ENCODE results near the gene KLHDC4.

Gene KLHDC4

DNA sequence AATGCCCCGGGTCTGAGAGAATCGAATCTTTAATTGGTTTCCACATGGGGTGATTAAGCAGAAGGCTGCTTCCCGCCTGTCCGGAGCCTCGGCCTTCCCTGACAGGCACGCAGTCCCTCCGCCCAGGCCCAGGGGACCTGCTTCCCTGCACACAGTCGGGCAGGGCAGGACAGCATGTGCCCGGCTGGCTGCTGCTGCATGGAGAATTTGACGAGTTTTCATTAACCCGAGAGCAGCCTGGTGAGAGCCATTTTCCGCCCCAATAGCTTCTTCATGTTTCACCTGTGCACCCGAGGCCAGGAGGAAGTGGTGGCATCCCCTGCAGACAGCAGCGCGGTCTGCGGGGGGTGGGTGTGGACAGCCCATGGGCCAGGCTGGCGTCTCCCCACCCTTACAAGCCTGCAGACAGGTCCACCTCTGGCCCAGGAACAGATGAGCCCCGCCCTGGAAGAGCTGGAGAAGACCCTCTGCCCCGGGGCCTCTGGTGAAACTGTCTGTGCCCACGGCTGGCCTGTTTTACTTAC lies 67.0 kb downstream of the KLHDC4 start:
- no peak for DNase-seq (ENCODE audit: low read depth)

GRCh38 chr16:87698241-87698640 lies 67.5 kb downstream of the KLHDC4 start:
- DNase-seq (ENCODE audit: low read depth) = no peak

GRCh38 chr16:87697792-87698191 lies 68.0 kb downstream of the KLHDC4 start:
- no peak for DNase-seq (ENCODE audit: low read depth)

DNA sequence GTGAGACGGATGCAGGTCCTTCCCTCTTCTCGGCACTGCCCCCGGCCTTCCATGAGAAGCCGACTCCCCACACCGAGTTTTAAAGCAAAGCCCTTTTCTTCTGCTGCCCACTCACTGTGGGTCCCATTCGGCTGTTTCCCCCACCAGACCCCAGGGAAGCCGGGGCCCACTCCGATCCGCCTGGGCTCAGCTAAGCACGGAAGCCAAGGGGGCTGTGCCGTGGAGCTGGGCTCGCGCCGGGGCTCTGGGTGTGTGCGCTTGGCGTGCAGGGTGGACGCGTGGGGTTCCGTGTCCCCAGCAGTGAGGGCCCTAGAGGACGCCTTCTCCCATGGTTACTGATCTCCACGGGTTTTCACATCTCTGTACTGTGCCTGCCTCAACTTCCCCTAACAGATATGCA lies 68.5 kb downstream of the KLHDC4 start:
- DNase-seq (ENCODE audit: low read depth) = no peak

DNA sequence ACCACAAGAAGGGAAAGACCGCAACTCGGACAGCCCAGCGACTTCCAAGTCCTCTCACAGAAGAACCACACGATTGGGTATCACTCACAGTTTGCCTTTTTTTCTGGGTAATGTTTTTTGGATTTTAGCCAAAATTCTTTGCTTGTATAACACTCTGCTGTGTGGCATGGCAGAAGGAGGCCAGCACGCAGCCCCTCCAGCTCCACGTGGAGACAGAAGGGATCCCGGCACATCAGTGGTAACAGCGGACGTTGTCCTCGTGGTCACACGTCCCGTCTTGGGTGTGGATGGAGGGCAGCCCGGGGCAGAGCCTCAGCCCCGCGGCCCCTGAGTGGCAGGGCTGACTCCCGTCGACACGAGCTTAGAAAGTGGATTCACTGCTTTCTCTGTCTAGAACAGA lies 69.1 kb downstream of the KLHDC4 start:
- DNase-seq (ENCODE audit: low read depth) = no peak

- no peak for DNase-seq (ENCODE audit: low read depth)
These were observed 70.3 kb downstream of the KLHDC4 start for GRCh38 chr16:87695534-87695933.

GRCh38 chr16:87694441-87695125 lies 71.2 kb downstream of the KLHDC4 start:
- DNase-seq (ENCODE audit: low read depth) = no peak

- no peak for DNase-seq (ENCODE audit: low read depth)
These were observed 72.0 kb downstream of the KLHDC4 start for GRCh38 chr16:87693827-87694226.

DNA sequence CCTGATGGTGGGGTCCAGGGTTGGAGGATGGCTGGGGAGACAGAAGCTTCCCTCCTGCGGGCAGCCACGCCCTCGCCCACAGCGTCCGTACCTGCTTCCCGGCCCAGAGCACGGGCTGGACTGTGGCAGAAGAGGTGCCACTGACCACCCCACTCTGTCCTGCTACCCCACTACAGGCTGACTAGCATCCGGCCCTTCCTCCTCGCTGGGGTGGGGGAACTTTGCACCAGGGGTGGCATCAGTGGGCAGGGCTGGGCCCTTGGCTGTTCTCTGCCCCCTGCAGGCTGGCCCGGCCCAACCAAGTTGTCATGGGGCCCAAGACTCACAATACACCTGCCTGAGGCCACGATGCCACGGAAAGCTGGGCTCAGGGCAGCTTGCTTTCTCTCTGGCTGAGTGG lies 73.0 kb downstream of the KLHDC4 start:
- no peak for DNase-seq (ENCODE audit: low read depth)

DNA sequence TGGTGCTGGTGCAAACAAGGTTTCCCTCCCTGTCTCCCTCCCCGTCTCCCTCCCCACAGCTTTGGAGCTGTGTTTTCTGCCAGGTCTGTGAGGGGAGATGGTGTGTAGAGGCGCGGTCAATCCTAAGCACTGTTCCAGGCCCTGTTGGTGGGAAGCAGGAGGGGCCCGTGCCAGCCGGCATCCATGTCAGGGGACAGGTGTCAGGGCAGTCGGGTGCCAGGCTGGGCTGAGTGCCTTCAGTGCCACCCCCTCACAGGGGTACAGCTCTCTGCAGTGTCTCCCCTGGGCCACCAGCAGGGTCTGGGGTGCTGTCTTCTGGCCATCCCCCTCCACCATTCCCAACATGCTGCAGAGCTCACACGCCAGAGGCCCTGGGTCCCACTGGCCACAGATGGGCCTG lies 73.6 kb downstream of the KLHDC4 start:
- no peak for DNase-seq (ENCODE audit: low read depth)

DNA sequence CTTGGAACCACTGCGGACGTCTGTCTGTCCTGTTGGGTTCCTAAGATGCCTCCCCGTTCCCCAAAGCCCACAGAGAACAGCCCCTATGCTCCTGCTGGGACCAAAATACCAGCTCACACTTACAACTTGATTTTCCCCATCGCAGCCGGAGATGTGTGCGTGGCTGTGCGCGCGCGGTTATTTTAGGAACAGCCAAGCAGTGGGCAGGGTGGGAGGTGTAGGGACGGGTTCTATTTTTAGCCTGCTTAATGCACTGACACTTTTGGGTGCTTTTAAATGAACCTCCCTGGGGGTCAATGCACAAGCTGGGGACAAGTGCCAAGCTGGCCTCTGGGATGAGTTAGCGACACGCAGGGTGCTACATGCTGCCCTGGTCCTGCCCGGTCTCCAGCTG lies 74.1 kb downstream of the KLHDC4 start:
- peak; percentile 3 for DNase-seq (ENCODE audit: low read depth)

GRCh38 chr16:87690911-87691685 lies 74.7 kb downstream of the KLHDC4 start:
- no peak for DNase-seq (ENCODE audit: low read depth)

DNA sequence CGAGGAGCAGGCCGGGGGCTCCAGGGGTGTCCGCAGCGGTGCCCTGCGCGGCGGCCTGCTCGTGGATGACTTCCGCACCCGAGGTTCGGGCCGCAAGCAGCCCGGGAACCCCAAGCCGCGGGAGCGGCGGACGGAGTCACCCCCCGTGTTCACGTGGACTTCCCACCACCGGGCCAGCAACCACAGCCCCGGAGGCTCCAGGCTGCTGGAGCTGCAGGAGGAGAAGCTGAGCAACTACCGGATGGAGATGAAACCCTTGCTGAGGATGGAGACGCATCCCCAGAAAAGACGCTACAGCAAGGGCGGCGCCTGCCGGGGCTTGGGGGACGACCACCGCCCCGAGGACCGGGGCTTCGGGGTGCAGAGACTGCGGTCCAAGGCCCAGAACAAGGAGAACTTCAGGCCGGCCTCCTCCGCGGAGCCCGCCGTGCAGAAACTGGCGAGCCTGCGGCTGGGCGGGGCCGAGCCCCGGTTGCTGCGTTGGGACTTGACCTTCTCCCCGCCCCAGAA lies 75.8 kb downstream of the KLHDC4 start:
- no peak for DNase-seq (ENCODE audit: low read depth)

DNA sequence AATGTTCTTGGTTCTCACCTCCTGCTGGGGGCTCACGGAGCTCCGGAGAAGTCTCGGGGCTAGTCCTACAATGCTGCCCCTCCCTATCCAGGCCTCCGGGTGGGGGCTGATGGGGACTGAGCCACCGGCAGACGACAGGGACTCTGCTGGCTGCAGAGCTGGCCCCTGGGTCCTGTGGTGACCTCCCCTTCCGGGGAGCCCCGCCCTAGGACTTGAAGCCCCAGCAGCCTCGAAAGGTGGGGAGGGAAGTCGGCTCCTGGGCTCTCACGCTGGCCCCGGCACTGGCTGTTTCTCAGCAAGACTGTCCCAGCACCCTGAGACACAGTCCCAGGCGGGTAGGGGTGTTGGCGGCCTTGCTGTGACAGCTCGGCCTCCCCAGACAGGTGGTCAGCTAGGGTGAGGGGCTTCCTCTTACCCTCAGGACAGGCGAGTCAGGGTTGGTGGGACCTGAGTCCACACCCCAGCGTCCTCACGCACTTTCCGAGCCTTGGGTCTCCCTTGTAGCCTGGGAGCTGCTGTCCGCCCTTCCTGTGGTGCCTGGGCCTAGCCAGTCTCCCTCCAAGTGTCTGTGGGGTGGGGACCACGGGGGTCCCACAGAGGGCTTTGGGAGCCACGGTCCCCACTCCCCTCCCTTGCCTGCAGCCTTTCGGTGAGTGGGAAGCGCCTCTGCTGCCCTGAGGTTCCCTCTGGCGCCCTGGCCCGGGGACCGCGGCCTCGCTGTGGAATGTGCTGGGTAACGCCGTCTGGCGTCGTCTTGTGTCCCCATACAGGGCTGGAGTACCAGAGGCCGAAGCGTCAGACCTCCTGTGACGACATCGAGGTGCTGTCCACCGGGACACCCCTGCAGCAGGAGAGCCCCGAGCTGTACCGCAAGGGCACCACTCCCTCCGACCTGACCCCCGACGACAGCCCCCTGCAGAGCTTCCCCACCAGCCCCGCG lies 76.6 kb downstream of the KLHDC4 start:
- DNase-seq (ENCODE audit: low read depth) = no peak

DNA sequence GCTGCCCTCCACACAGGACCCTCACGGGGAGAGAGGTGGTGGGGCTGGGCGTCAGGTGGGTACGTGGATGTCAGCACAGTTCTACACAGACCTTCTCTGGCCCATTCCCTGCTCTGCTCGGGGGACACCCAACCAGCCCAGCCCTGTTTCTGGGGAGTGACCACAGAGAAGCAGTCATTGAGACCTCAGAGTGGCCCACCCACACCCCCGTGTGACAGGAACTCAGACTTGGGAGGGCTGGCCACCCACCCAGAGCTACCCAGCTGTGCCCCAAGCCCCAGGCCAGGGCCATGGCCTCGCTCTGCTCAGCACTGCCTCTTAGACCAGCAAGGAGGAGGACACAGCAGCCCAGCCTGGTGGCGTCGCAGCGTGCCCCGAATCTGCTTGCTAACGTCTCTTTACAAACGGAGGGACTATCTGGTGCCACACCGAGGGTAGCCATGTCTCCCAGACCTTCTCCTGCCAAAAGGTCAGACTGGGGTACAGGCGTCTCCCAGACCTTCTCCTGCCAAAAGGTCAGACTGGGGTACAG lies 77.7 kb downstream of the KLHDC4 start:
- no peak for DNase-seq (ENCODE audit: low read depth)

GRCh38 chr16:87687126-87687910 lies 78.5 kb downstream of the KLHDC4 start:
- DNase-seq (ENCODE audit: low read depth) = no peak

DNA sequence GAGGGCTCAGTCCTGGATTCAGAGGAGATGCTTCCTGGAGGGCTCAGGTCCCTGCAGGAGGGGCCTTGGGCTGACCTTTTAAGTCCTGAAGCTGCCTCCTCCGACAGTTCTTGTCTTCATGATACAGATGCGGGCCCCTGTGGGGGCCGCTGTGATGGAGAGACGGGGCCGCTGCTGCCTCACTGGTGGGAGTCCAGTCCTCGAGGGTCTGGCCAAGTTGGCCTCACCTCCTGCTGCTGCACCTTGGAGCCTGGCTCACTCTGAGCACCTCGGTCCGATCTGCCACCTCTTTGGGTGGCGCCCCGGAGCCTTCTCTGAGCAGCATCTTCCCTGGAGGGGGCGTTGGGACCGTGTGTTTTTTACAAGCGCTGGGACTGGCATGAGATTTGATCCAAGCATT lies 79.1 kb downstream of the KLHDC4 start:
- DNase-seq (ENCODE audit: low read depth) = no peak

DNA sequence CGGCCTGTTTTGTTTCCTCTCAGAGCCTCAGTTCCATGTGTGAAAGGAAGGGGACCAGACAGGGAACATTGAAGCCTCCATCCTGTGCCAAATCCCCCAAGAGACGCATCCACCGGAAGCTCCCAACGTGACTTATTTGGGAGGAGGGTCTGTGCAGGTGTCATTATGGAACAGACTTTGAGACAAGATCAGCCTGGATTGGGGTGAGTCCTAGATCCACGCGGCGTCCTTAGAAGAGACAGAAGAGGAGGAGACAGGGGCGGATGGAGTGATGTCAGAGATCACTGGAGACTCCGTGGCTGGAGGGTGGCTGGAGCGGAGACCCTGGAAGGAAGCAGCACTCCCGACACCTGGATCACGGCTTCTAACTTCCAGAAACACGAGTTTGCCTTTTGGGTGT lies 80.0 kb downstream of the KLHDC4 start:
- DNase-seq (ENCODE audit: low read depth) = no peak

DNA sequence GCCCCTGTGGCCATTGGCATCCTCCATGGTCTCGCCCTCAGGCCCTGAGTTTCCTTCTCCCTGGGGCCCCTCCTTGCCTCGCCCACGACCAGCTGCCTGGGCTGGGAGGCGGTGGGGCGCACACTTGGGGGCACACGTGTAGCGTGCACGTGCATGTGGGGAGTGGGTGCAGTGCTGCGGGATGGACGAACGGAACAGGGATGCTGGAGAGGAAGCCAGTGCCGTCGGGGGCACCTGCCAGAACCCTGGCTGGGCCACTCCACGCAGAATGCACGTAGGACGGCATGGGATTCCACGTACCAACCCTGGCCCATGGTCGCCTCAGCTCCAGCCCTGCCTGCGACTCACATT lies 80.4 kb downstream of the KLHDC4 start:
- no peak for DNase-seq (ENCODE audit: low read depth)

- DNase-seq (ENCODE audit: low read depth) = no peak
These were observed 80.9 kb downstream of the KLHDC4 start for GRCh38 chr16:87684711-87685404.

All from EH (cell line).